B cell (primary cell): ENCODE measurements around the gene BABAM1. TPM values are rescaled to one million over a fixed set of nuclear protein-coding genes. Genes with fewer than 3 reads are reported as not detected.

ENCODE experiments used
- ATAC-seq: fragments of 200-7000 bp; cut with Tn5 transposase; one replicate; pipeline ENCODE4 v1.10.0; 2021; ENCODE audit warnings: low read depth, mild to moderate bottlenecking, moderate number of reproducible peaks, moderate library complexity
- CTCF ChIA-PET: fragments of 350-600 bp; sonication (Branson Sonifier 250); formaldehyde crosslinking; loops from one replicate; lab custom pipeline; 2021; ENCODE audit warnings: antibody characterized with exemption, inconsistent platforms; lab: Charles Lee
- POLR2A ChIA-PET: fragments of 350-600 bp; sonication (Branson Sonifier 250); formaldehyde crosslinking; loops from one replicate; lab custom pipeline; 2021; ENCODE audit warnings: antibody characterized with exemption; lab: Charles Lee
- DNase-seq: peaks from one replicate; pipeline ENCODE4 v3.0.0; 2013
- H2AFZ ChIP-seq: 2 replicates; pipeline ENCODE4 v1.6.1; 2012; ENCODE audit warnings: mild to moderate bottlenecking, low read depth, low read length; ENCODE audit not compliant: insufficient read depth, poor library complexity, severe bottlenecking
- H3K27ac ChIP-seq, 2 donors: 1 replicate in 1 of 2; 2 replicates in 1 of 2; pipeline ENCODE4 v1.5.1; 2012 to 2013; ENCODE audit warnings: low read length in 2 of 2, mild to moderate bottlenecking in 2 of 2, moderate library complexity in 1 of 2
- H3K27me3 ChIP-seq, 4 experiments: fragments of 200-600 bp in 1 of 4; sonication (generic) in 1 of 4; replicated peaks in 1 of 4; 1 replicate in 2 of 4; 2 replicates in 2 of 4; pipeline versions ENCODE4 v1.6.1 to v1.7.0; 2013 to 2016; ENCODE audit warnings: low read length in 3 of 4, mild to moderate bottlenecking in 2 of 4, mixed read lengths in 1 of 4, moderate library complexity in 1 of 4; ENCODE audit not compliant: insufficient read depth in 4 of 4, control insufficient read depth in 3 of 4; ENCODE audit errors: control extremely low read depth in 1 of 4
- H3K36me3 ChIP-seq, 2 experiments: replicated peaks in 1 of 2; 1 replicate in 1 of 2; 2 replicates in 1 of 2; pipeline versions ENCODE4 v1.6.1 to v1.7.1; 2013; ENCODE audit warnings: low read length in 1 of 2; ENCODE audit not compliant: insufficient read depth in 2 of 2, control insufficient read depth in 1 of 2; ENCODE audit errors: control extremely low read depth in 1 of 2, extremely low read depth in 1 of 2
- H3K4me1 ChIP-seq, 2 donors: fragments of 200-600 bp in 1 of 2; sonication (generic) in 1 of 2; 1 replicate in 1 of 2; 2 replicates in 1 of 2; pipeline versions ENCODE4 v1.5.1 to v1.6.1; 2013 to 2017; ENCODE audit warnings: low read length in 2 of 2; ENCODE audit not compliant: control insufficient read depth in 2 of 2, insufficient read depth in 2 of 2
- H3K4me2 ChIP-seq: replicated peaks from 2 replicates; pipeline ENCODE3; 2012; ENCODE audit warnings: mild to moderate bottlenecking, low read depth, low read length; ENCODE audit not compliant: poor library complexity, severe bottlenecking
- H3K4me3 ChIP-seq, 5 experiments: fragments of 200-600 bp in 1 of 5; sonication (generic) in 1 of 5; 1 replicate in 3 of 5; 2 replicates in 2 of 5; pipeline versions ENCODE4 v1.5.1 to v1.7.0; 2011 to 2016; ENCODE audit warnings: low read length in 4 of 5, mild to moderate bottlenecking in 4 of 5, low read depth in 2 of 5, control low read depth in 1 of 5, moderate library complexity in 1 of 5; ENCODE audit not compliant: insufficient read depth in 1 of 5; ENCODE audit errors: control extremely low read depth in 1 of 5, extremely low read depth in 1 of 5
- H3K79me2 ChIP-seq: fragments of 200-600 bp; sonication (generic); one replicate; pipeline ENCODE4 v1.6.0; 2016; ENCODE audit warnings: low read length; ENCODE audit not compliant: control insufficient read depth, insufficient read depth
- H3K9ac ChIP-seq: fragments of 200-600 bp; sonication (generic); 2 replicates; pipeline ENCODE4 v1.6.1; 2017; ENCODE audit warnings: mild to moderate bottlenecking, low read length, moderate library complexity
- H3K9me3 ChIP-seq, 3 donors: one replicate each; pipeline versions ENCODE4 v1.6.1 to v1.7.1; 2013; ENCODE audit warnings: low read length in 2 of 3; ENCODE audit not compliant: control insufficient read depth in 2 of 3, insufficient read depth in 1 of 3; ENCODE audit errors: control extremely low read depth in 1 of 3
- H4K20me1 ChIP-seq: 2 replicates; pipeline ENCODE4 v1.6.0; 2012; ENCODE audit warnings: mild to moderate bottlenecking, low read length; ENCODE audit not compliant: insufficient read depth, control insufficient read depth, poor library complexity, severe bottlenecking
- H3K27ac Mint-ChIP-seq: one replicate; pipeline ENCODE4 v1.8.0; 2021; ENCODE audit warnings: mixed read lengths
- H3K27me3 Mint-ChIP-seq: one replicate; pipeline ENCODE4 v1.8.0; 2021; ENCODE audit warnings: mixed read lengths
- H3K4me1 Mint-ChIP-seq: one replicate; pipeline ENCODE4 v1.8.0; 2021; ENCODE audit warnings: mixed read lengths
- H3K4me3 Mint-ChIP-seq: one replicate; pipeline ENCODE4 v1.8.0; 2021; ENCODE audit warnings: mixed read lengths
- H3K9me3 Mint-ChIP-seq: one replicate; pipeline ENCODE4 v1.8.0; 2022; ENCODE audit warnings: mixed read lengths; ENCODE audit not compliant: insufficient read depth
- CTCF ChIP-seq: fragments of 200-600 bp; IDR thresholded peaks from one replicate; pipeline ENCODE4 v1.8.0; 2022; ENCODE audit warnings: antibody characterized with exemption, mild to moderate bottlenecking
- EZH2 ChIP-seq: IDR thresholded peaks from 2 replicates; pipeline ENCODE4 v1.6.1; 2012; ENCODE audit warnings: borderline replicate concordance, low read depth, mild to moderate bottlenecking, moderate library complexity, low read length; ENCODE audit not compliant: insufficient read depth, poor library complexity, severe bottlenecking
- WGBS: methylation state at CpG from one replicate; pipeline ENCODE4 v1.1.5; 2013; ENCODE audit warnings: missing lambda C conversion rate; ENCODE audit not compliant: insufficient coverage; 5-methylcytosine and 5-hydroxymethylcytosine counted together
- intact Hi-C: fragments of 100-400 bp; cut with micrococcal nuclease; formaldehyde crosslinking; loops from one replicate; pipeline ENCODE4 v1.10.0; 2022
- polyA plus RNA-seq: library from polyadenylated mRNA; depleted of rRNA; stranded (reverse); fragments of >200 nt; gene quantifications from 2 replicates; pipeline ENCODE4 v1.2.3, GENCODE V29; 2012
- total RNA-seq, 2 donors: library from RNA; stranded (reverse); fragments of 120-200 nt in 1 of 2; gene quantifications; 1 replicate in 1 of 2; 2 replicates in 1 of 2; pipeline versions ENCODE4 v1.2.3 to v1.2.4, GENCODE V29; 2013 to 2022

Gene BABAM1
- total and polyA plus RNA-seq, 2 donors (not counting 1 experiment from before 2014, with no cell fraction given) = 105 to 129 TPM

- intact Hi-C loops = loop anchor here (10.0 kb wide), 1 partner anchor 451 kb away; no protein-coding TSS in a partner anchor
- DNase-seq = no peak
- ChIA-PET POLR2A (interaction anchor here (0.6 kb wide), 1 partner anchor 783 kb away, joined by 7 read pairs; no protein-coding TSS in a partner anchor), CTCF (no interaction called here)
- Mint-ChIP-seq H3K9me3 (no peaks in the 10 kb centered on the region), H3K4me1 (peaks cover 10% of the 10 kb centered on the region), H3K4me3 (no peak overlapping the region), H3K27me3 (no peaks in the 10 kb centered on the region), H3K27ac (no peak overlapping the region)
- WGBS = 98% methylated on average over 10 of the region's 11 CpGs
- TF ChIP-seq CTCF (no peak), EZH2 (no peak)
- no peaks in the 10 kb centered on the region for H3K9me3 ChIP-seq
- no peaks in the 10 kb centered on the region for H4K20me1 ChIP-seq
- no peak overlapping the region for H3K4me2 ChIP-seq
- peaks cover 2 to 20% of the 10 kb centered on the region in 2 donors for H3K4me1 ChIP-seq
- H2AFZ ChIP-seq = no peak overlapping the region
- no peak overlapping the region for H3K9ac ChIP-seq
- no peak for ATAC-seq
- H3K36me3 ChIP-seq = peaks cover 0 to 5% of the 10 kb centered on the region in 2 experiments
- no peaks in the 10 kb centered on the region for H3K27me3 ChIP-seq
- no peak overlapping the region for H3K27ac ChIP-seq
- H3K79me2 ChIP-seq = no peaks in the 10 kb centered on the region
- H3K4me3 ChIP-seq = no peak overlapping the region
Measured at GRCh38 chr19:17286263-17286662, 19.0 kb downstream of the BABAM1 start.

GRCh38 chr19:17286752-17287151 lies 19.5 kb downstream of the BABAM1 start:
- DNase-seq (no peak), ATAC-seq (no peak)
- ChIA-PET POLR2A (interaction anchor here (0.6 kb wide), 1 partner anchor 784 kb away, joined by 7 read pairs; no protein-coding TSS in a partner anchor), CTCF (no interaction called here)
- Histone ChIP-seq H3K4me1 (peaks cover 0 to 16% of the 10 kb centered on the region in 2 donors), H3K4me3 (no peak overlapping the region), H3K36me3 (peaks cover 0 to 5% of the 10 kb centered on the region in 2 experiments), H4K20me1 (no peaks in the 10 kb centered on the region), H3K27me3 (no peaks in the 10 kb centered on the region), H3K27ac (no peak overlapping the region), H3K9ac (no peak overlapping the region), H3K4me2 (no peak overlapping the region), H3K79me2 (no peaks in the 10 kb centered on the region), H3K9me3 (no peaks in the 10 kb centered on the region), H2AFZ (no peak overlapping the region)
- no peak overlapping the region for H3K4me3 Mint-ChIP-seq
- H3K27me3 Mint-ChIP-seq = no peaks in the 10 kb centered on the region
- intact Hi-C loops = loop anchor here (10.0 kb wide), 1 partner anchor 452 kb away; no protein-coding TSS in a partner anchor
- WGBS = 93% methylated on average over 9 of the region's 9 CpGs
- TF ChIP-seq EZH2 (no peak), CTCF (no peak)
- H3K4me1 Mint-ChIP-seq = peaks cover 8% of the 10 kb centered on the region
- no peaks in the 10 kb centered on the region for H3K9me3 Mint-ChIP-seq
- H3K27ac Mint-ChIP-seq = no peak overlapping the region
